ENCODE measurements around the gene DCLK2. TPM values are rescaled to one million over a fixed set of nuclear protein-coding genes. Genes with fewer than 3 reads are reported as not detected.

Gene DCLK2
- total RNA-seq, 2 donors from 2014 or later = 10.1 to 12.1 TPM

- no peak for TF ChIP-seq CTCF (IDR thresholded peaks at IDR 0.05)
- DNase-seq (ENCODE audit: low spot score) = no peak
- Histone ChIP-seq H3K36me3 (peaks cover 4% of the 10 kb centered on the region), H3K9me3 (no peaks in the 10 kb centered on the region), H3K27me3 (no peaks in the 10 kb centered on the region), H3K4me1 (peaks cover 0 to 35% of the 10 kb centered on the region in 2 donors), H3K27ac (no peak overlapping the region), H3K4me3 (no peak overlapping the region)
Observed at GRCh38 chr4:150232029-150232428, 153.8 kb downstream of the DCLK2 start.

DNA sequence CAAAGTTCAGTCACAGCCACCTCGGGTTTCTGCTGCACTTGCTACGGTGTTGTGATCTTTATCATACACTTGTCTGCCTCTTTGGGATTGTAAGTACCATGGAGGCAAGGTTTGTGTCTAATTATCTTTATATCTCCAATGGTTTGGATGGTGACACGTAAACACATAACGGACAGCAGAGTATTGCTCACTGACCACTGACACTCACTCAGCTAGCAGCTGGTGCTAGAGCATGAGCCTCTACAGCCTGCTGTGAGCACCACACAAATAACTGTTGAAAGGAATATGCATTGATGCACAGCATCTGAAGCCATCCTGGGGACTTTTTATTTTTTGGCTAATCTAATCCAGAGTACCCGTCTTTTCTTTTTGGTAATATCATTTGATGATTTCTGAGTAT, 156.0 kb downstream of the DCLK2 start:
- Histone ChIP-seq H3K4me3 (no peak overlapping the region), H3K27me3 (no peaks in the 10 kb centered on the region), H3K36me3 (peaks cover 4% of the 10 kb centered on the region), H3K9me3 (no peaks in the 10 kb centered on the region), H3K27ac (no peak overlapping the region), H3K4me1 (peaks cover 0 to 32% of the 10 kb centered on the region in 2 donors)
- TF ChIP-seq CTCF (IDR thresholded peaks at IDR 0.05) = no peak
- DNase-seq (ENCODE audit: low spot score) = no peak

GRCh38 chr4:150235317-150235716, 157.1 kb downstream of the DCLK2 start:
- Histone ChIP-seq H3K4me1 (peaks cover 0 to 27% of the 10 kb centered on the region in 2 donors), H3K4me3 (no peak overlapping the region), H3K27me3 (no peaks in the 10 kb centered on the region), H3K9me3 (no peaks in the 10 kb centered on the region), H3K36me3 (peaks cover 4% of the 10 kb centered on the region), H3K27ac (no peak overlapping the region)
- no peak for DNase-seq (ENCODE audit: low spot score)
- TF ChIP-seq CTCF (IDR thresholded peaks at IDR 0.05) = no peak

- no peaks in the 10 kb centered on the region for H3K9me3 ChIP-seq
- no peak overlapping the region for H3K4me3 ChIP-seq
- no peak for DNase-seq (ENCODE audit: low spot score)
- H3K36me3 ChIP-seq = peaks cover 4% of the 10 kb centered on the region
- no peak overlapping the region for H3K27ac ChIP-seq
- H3K27me3 ChIP-seq = no peaks in the 10 kb centered on the region
- no peak for TF ChIP-seq CTCF (IDR thresholded peaks at IDR 0.05)
- H3K4me1 ChIP-seq = peaks cover 0 to 27% of the 10 kb centered on the region in 2 donors
Observed at GRCh38 chr4:150235808-150236271, 157.6 kb downstream of the DCLK2 start.

- H3K4me3 ChIP-seq = no peak overlapping the region
- no peaks in the 10 kb centered on the region for H3K9me3 ChIP-seq
- no peak for DNase-seq (ENCODE audit: low spot score)
- peaks cover 4% of the 10 kb centered on the region for H3K36me3 ChIP-seq
- H3K4me1 ChIP-seq = peaks cover 0 to 23% of the 10 kb centered on the region in 2 donors
- H3K27me3 ChIP-seq = no peaks in the 10 kb centered on the region
- H3K27ac ChIP-seq = no peak overlapping the region
- TF ChIP-seq CTCF (IDR thresholded peaks at IDR 0.05) = no peak
Observed at GRCh38 chr4:150236626-150237025, 158.4 kb downstream of the DCLK2 start.
